ENCODE data around the gene TMEM87B. TPM values are rescaled to one million over a fixed set of nuclear protein-coding genes. Genes with fewer than 3 reads are reported as not detected.
"Not testable (repeated sequence)": the region's sequence is repeated elsewhere in the genome, so short reads cannot be mapped to it uniquely, and the experiment has no call there.

TMEM87B gene
- total and polyA plus RNA-seq, 7 donors, result 1.7 to 6.0 (median 3.2) TPM

GRCh38 chr2:112034924-112035323, 20.1 kb upstream of the TMEM87B start:
- no peaks in the 10 kb centered on the region for H3K9me3 ChIP-seq
- no peak for TF ChIP-seq CTCF (IDR thresholded peaks at IDR 0.05)
- peaks cover 0 to 5% (median 0%) of the 10 kb centered on the region in 3 donors for H3K27me3 ChIP-seq (ENCODE audit: insufficient read depth in 3 of 3, low read length in 2 of 3)
- DNase-seq (no peak), ATAC-seq (no peak)
- 75 to 81% (median 79%) methylated on average over 3 of the region's 3 CpGs for WGBS, 3 donors
- H3K27ac ChIP-seq, result no peak overlapping the region
- H3K4me3 ChIP-seq, result no peak overlapping the region
- peaks cover 9% of the 10 kb centered on the region for H3K4me1 ChIP-seq
- intact Hi-C loops (cut with DNase I), result no loop called here
- no peaks in the 10 kb centered on the region for H3K36me3 ChIP-seq (ENCODE audit: insufficient read depth in 1 of 2, low read depth in 1 of 2)

- Histone ChIP-seq H3K4me3 (no peak overlapping the region), H3K27ac (no peak overlapping the region), H3K27me3 (ENCODE audit: insufficient read depth in 3 of 3, low read length in 2 of 3) (no peaks in the 10 kb centered on the region), H3K36me3 (ENCODE audit: insufficient read depth in 1 of 2, low read depth in 1 of 2) (no peaks in the 10 kb centered on the region), H3K9me3 (no peaks in the 10 kb centered on the region), H3K4me1 (peaks cover 9% of the 10 kb centered on the region)
- DNase-seq, result no peak
- TF ChIP-seq CTCF (IDR thresholded peaks at IDR 0.05), result no peak
- ATAC-seq, result no peak
- WGBS, 3 donors, result 96 to 100% (median 98%) methylated on average over 1 of the region's 1 CpG
- intact Hi-C loops (cut with DNase I), result no loop called here
These were observed 19.3 kb upstream of the TMEM87B start for GRCh38 chr2:112035786-112036185.

GRCh38 chr2:112039556-112039955, 15.5 kb upstream of the TMEM87B start:
- H3K4me3 ChIP-seq; DNase-seq; H3K4me1 ChIP-seq; H3K27me3 ChIP-seq (ENCODE audit: insufficient read depth in 3 of 3, low read length in 2 of 3); ATAC-seq; H3K9me3 ChIP-seq; intact Hi-C loops (cut with DNase I); H3K27ac ChIP-seq; H3K36me3 ChIP-seq (ENCODE audit: insufficient read depth in 1 of 2, low read depth in 1 of 2): not testable (repeated sequence)
- 84 to 86% (median 85%) methylated on average over 12 of the region's 12 CpGs for WGBS, 3 donors

GRCh38 chr2:112040066-112040465, 15.0 kb upstream of the TMEM87B start:
- ATAC-seq; intact Hi-C loops (cut with DNase I); H3K27ac ChIP-seq: not testable (repeated sequence)

GRCh38 chr2:112041460-112041859, 13.6 kb upstream of the TMEM87B start:
- H3K27me3 ChIP-seq (ENCODE audit: insufficient read depth in 3 of 3, low read length in 2 of 3); DNase-seq; H3K9me3 ChIP-seq; H3K4me1 ChIP-seq; intact Hi-C loops (cut with DNase I); H3K4me3 ChIP-seq; H3K27ac ChIP-seq; ATAC-seq; H3K36me3 ChIP-seq (ENCODE audit: insufficient read depth in 1 of 2, low read depth in 1 of 2): not testable (repeated sequence)
- 76 to 80% (median 78%) methylated on average over 6 of the region's 6 CpGs for WGBS, 3 donors

More at GRCh38 chr2:112040066-112040465, 15.0 kb upstream of the TMEM87B start:
- not testable (repeated sequence) for H3K27me3 ChIP-seq (ENCODE audit: insufficient read depth in 3 of 3, low read length in 2 of 3); H3K4me1 ChIP-seq; DNase-seq; H3K36me3 ChIP-seq (ENCODE audit: insufficient read depth in 1 of 2, low read depth in 1 of 2); H3K4me3 ChIP-seq; H3K9me3 ChIP-seq
- 80 to 91% (median 82%) methylated on average over 2 of the region's 2 CpGs for WGBS, 3 donors

- DNase-seq (no peak), ATAC-seq (no peak)
- Histone ChIP-seq H3K4me3 (no peak overlapping the region), H3K36me3 (ENCODE audit: insufficient read depth in 1 of 2, low read depth in 1 of 2) (no peaks in the 10 kb centered on the region), H3K9me3 (peaks cover 9% of the 10 kb centered on the region), H3K4me1 (no peaks in the 10 kb centered on the region), H3K27me3 (ENCODE audit: insufficient read depth in 3 of 3, low read length in 2 of 3) (no peaks in the 10 kb centered on the region), H3K27ac (no peak overlapping the region)
- TF ChIP-seq CTCF (IDR thresholded peaks at IDR 0.05), result no peak
- intact Hi-C loops (cut with DNase I), result loop anchor here in 1 of 2 donors (5.0 kb wide), 1 partner anchor 148 kb away; the partner anchor contains the start of gene MERTK
These were observed 9.5 kb upstream of the TMEM87B start for GRCh38 chr2:112045446-112046014.
